ENCODE results near the gene RPL36AL.

RPL36AL gene

GRCh38 chr14:49579841-49580240 is 40.6 kb downstream of the RPL36AL start:
- TF ChIP-seq, protein P1, sequence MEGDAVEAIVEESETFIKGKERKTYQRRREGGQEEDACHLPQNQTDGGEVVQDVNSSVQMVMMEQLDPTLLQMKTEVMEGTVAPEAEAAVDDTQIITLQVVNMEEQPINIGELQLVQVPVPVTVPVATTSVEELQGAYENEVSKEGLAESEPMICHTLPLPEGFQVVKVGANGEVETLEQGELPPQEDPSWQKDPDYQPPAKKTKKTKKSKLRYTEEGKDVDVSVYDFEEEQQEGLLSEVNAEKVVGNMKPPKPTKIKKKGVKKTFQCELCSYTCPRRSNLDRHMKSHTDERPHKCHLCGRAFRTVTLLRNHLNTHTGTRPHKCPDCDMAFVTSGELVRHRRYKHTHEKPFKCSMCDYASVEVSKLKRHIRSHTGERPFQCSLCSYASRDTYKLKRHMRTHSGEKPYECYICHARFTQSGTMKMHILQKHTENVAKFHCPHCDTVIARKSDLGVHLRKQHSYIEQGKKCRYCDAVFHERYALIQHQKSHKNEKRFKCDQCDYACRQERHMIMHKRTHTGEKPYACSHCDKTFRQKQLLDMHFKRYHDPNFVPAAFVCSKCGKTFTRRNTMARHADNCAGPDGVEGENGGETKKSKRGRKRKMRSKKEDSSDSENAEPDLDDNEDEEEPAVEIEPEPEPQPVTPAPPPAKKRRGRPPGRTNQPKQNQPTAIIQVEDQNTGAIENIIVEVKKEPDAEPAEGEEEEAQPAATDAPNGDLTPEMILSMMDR (IDR thresholded peaks at IDR 0.05; ENCODE audit: low read depth, low read length): no peak
- no peak for DNase-seq (ENCODE audit: low read depth in 2 of 2)
- no peak overlapping the region for H3K4me3 ChIP-seq (replicated peaks in 1 of 2; ENCODE audit: low read depth in 2 of 2, low read length in 2 of 2)

DNA sequence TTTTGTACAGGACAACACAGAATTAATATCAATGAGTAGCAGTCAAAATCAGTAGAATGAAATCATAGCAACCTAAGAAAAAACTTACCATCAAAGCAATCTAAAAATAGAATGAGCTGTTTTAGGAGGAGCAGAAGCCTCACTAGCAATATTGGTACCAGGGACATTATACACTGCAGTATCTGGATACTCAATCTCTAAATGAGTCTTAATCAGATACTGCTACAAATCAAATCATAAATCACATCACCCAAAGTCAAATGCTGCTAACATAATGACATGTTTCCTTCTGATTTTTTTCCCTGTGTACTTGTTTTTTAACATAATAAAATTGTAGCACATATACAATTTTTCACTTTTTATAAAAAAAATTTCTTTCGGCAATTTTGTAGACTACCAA is 42.3 kb downstream of the RPL36AL start:
- DNase-seq (ENCODE audit: low read depth in 2 of 2): no peak
- no peak overlapping the region for H3K4me3 ChIP-seq (replicated peaks in 1 of 2; ENCODE audit: low read depth in 2 of 2, low read length in 2 of 2)
- TF ChIP-seq, protein P1 (IDR thresholded peaks at IDR 0.05; ENCODE audit: low read depth, low read length): no peak

DNA sequence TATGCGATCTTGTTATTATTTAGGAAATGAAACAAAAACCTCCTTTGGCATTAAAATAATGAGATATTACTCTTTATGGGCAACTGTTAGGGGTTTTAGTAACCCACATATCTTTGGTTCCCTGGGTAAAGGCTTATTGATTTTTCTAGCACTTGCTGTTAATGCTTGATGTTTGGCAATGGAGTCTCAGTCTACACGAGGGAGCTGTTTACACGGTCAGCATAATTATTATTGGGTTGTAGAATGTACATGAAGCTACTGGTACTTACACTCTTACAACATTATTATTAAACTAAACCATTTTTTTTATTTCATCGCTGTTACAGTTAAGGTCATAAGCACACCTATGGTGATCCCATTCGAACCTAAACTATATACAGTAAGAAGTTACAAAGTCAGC is 46.4 kb downstream of the RPL36AL start:
- H3K4me3 ChIP-seq (replicated peaks in 1 of 2; ENCODE audit: low read depth in 2 of 2, low read length in 2 of 2): no peak overlapping the region
- TF ChIP-seq, protein P1 (IDR thresholded peaks at IDR 0.05; ENCODE audit: low read depth, low read length): no peak
- no peak for DNase-seq (ENCODE audit: low read depth in 2 of 2)

DNA sequence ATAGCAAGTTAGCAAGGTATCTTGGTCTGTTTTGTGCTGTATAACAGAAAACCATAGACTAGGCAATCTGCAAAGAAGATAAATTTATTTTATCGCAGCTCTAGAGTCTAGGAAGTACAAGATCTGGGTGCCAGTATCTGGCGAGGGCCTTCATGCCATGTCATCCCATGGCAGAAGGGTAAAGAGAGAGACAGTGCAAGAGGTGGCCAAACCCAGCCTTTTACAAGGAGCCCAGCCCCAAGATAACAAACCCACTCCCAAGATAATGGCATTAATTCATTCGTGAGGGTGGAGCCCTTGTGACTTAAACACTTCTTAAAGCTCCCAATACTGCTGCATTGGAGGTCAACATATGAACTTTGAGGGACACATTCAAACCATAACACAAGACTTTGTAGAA is 51.1 kb downstream of the RPL36AL start:
- DNase-seq (ENCODE audit: low read depth in 2 of 2): no peak
- H3K4me3 ChIP-seq (replicated peaks in 1 of 2; ENCODE audit: low read depth in 2 of 2, low read length in 2 of 2): no peak overlapping the region
- TF ChIP-seq, protein P1 (IDR thresholded peaks at IDR 0.05; ENCODE audit: low read depth, low read length): no peak

All from cardiac fibroblast (primary cell).